ENCODE measurements around the gene HNF1B.
A peak's percentile ranks its signal among the peaks of the same experiment; 100 is the strongest.
"Not testable (repeated sequence)": the region's sequence is repeated elsewhere in the genome, so short reads cannot be mapped to it uniquely, and the experiment has no call there.

Gene HNF1B

GRCh38 chr17:37702598-37702997 lies 42.3 kb downstream of the HNF1B start:
- DNase-seq (ENCODE audit: low read depth): no peak

GRCh38 chr17:37701496-37701898 lies 43.4 kb downstream of the HNF1B start:
- peak; percentile 4 for DNase-seq (ENCODE audit: low read depth)

GRCh38 chr17:37700881-37701280 lies 44.0 kb downstream of the HNF1B start:
- DNase-seq (ENCODE audit: low read depth): no peak

GRCh38 chr17:37699285-37699973 lies 45.4 kb downstream of the HNF1B start:
- no peak for DNase-seq (ENCODE audit: low read depth)

GRCh38 chr17:37698911-37699255 lies 46.0 kb downstream of the HNF1B start:
- no peak for DNase-seq (ENCODE audit: low read depth)

GRCh38 chr17:37698132-37698910 lies 46.5 kb downstream of the HNF1B start:
- DNase-seq (ENCODE audit: low read depth): no peak

GRCh38 chr17:37697381-37697780 lies 47.5 kb downstream of the HNF1B start:
- no peak for DNase-seq (ENCODE audit: low read depth)

- DNase-seq (ENCODE audit: low read depth): no peak
Measured at GRCh38 chr17:37696366-37696765, 48.5 kb downstream of the HNF1B start.

- no peak for DNase-seq (ENCODE audit: low read depth)
Measured at GRCh38 chr17:37695726-37696125, 49.1 kb downstream of the HNF1B start.

GRCh38 chr17:37694734-37695133 lies 50.1 kb downstream of the HNF1B start:
- no peak for DNase-seq (ENCODE audit: low read depth)

- no peak for DNase-seq (ENCODE audit: low read depth)
Measured at GRCh38 chr17:37693328-37693727, 51.5 kb downstream of the HNF1B start.

- DNase-seq (ENCODE audit: low read depth): no peak
Measured at GRCh38 chr17:37691807-37692206, 53.1 kb downstream of the HNF1B start.

GRCh38 chr17:37689317-37689716 lies 55.5 kb downstream of the HNF1B start:
- DNase-seq (ENCODE audit: low read depth): no peak

- DNase-seq (ENCODE audit: low read depth): no peak
Measured at GRCh38 chr17:37683454-37683984, 61.3 kb downstream of the HNF1B start.

- no peak for DNase-seq (ENCODE audit: low read depth)
Measured at GRCh38 chr17:37682007-37682406, 62.9 kb downstream of the HNF1B start.

GRCh38 chr17:37679995-37680394 lies 64.9 kb downstream of the HNF1B start:
- DNase-seq (ENCODE audit: low read depth): not testable (repeated sequence)

GRCh38 chr17:37678036-37678435 lies 66.8 kb downstream of the HNF1B start:
- DNase-seq (ENCODE audit: low read depth): no peak

- DNase-seq (ENCODE audit: low read depth): no peak
Measured at GRCh38 chr17:37677021-37677420, 67.8 kb downstream of the HNF1B start.

GRCh38 chr17:37676115-37676925 lies 68.5 kb downstream of the HNF1B start:
- DNase-seq (ENCODE audit: low read depth): no peak

- DNase-seq (ENCODE audit: low read depth): no peak
Measured at GRCh38 chr17:37674511-37674910, 70.3 kb downstream of the HNF1B start.

- DNase-seq (ENCODE audit: low read depth): no peak
Measured at GRCh38 chr17:37673386-37673785, 71.5 kb downstream of the HNF1B start.

- no peak for DNase-seq (ENCODE audit: low read depth)
Measured at GRCh38 chr17:37672548-37673078, 72.2 kb downstream of the HNF1B start.
